ENCODE data around the gene PLA2R1.

PLA2R1 gene

GRCh38 chr2:160062292-160063005, at the start of gene PLA2R1:
Gene PLA2R1 (minus strand): TSS chr2:160062615. CDS start chr2:160062403, 212 bp downstream.
- DNase-seq, result peak; percentile 82

- peak; percentile 36 for DNase-seq
These were observed 48.3 kb upstream of the PLA2R1 start for GRCh38 chr2:160110674-160111239.

- peak; percentile 56 for DNase-seq
These were observed 47.7 kb upstream of the PLA2R1 start for GRCh38 chr2:160109939-160110673.

GRCh38 chr2:160109243-160109642, 46.8 kb upstream of the PLA2R1 start:
- DNase-seq, result no peak

- DNase-seq, result no peak
These were observed 46.2 kb upstream of the PLA2R1 start for GRCh38 chr2:160108646-160109045.

- no peak for DNase-seq
These were observed 43.0 kb upstream of the PLA2R1 start for GRCh38 chr2:160105366-160105765.

- DNase-seq, result no peak
These were observed 41.7 kb upstream of the PLA2R1 start for GRCh38 chr2:160104115-160104514.

GRCh38 chr2:160097326-160097725, 34.9 kb upstream of the PLA2R1 start:
- DNase-seq, result no peak

GRCh38 chr2:160096409-160096808, 34.0 kb upstream of the PLA2R1 start:
- DNase-seq, result no peak

- DNase-seq, result no peak
These were observed 30.0 kb upstream of the PLA2R1 start for GRCh38 chr2:160092445-160092844.

GRCh38 chr2:160091381-160091780, 29.0 kb upstream of the PLA2R1 start:
- no peak for DNase-seq

- DNase-seq, result no peak
These were observed 25.7 kb upstream of the PLA2R1 start for GRCh38 chr2:160087854-160088745.

GRCh38 chr2:160085662-160086061, 23.2 kb upstream of the PLA2R1 start:
- DNase-seq, result no peak

- DNase-seq, result no peak
These were observed 15.7 kb upstream of the PLA2R1 start for GRCh38 chr2:160077912-160078810.

GRCh38 chr2:160076914-160077313, 14.5 kb upstream of the PLA2R1 start:
- DNase-seq, result no peak

GRCh38 chr2:160076241-160076640, 13.8 kb upstream of the PLA2R1 start:
- no peak for DNase-seq

- DNase-seq, result no peak
These were observed 12.8 kb upstream of the PLA2R1 start for GRCh38 chr2:160075171-160075570.

GRCh38 chr2:160073284-160073888, 11.0 kb upstream of the PLA2R1 start:
- DNase-seq, result no peak

- DNase-seq, result no peak
These were observed 6.5 kb upstream of the PLA2R1 start for GRCh38 chr2:160068906-160069305.

GRCh38 chr2:160064916-160065315, 2.5 kb upstream of the PLA2R1 start:
- DNase-seq, result no peak

GRCh38 chr2:160063879-160064612, 1.6 kb upstream of the PLA2R1 start:
- peak; percentile 68 for DNase-seq

Measured in retina (tissue), 1 donor.